B cell (primary cell): ENCODE data around the gene DYRK4. TPM values are rescaled to one million over a fixed set of nuclear protein-coding genes. Genes with fewer than 3 reads are reported as not detected.

Source experiments
- ATAC-seq: fragments of 200-7000 bp; cut with Tn5 transposase; one replicate; pipeline ENCODE4 v1.10.0; 2021; ENCODE audit warnings: low read depth, mild to moderate bottlenecking, moderate number of reproducible peaks, moderate library complexity
- CTCF ChIA-PET: fragments of 350-600 bp; sonication (Branson Sonifier 250); formaldehyde crosslinking; loops from one replicate; lab custom pipeline; 2021; ENCODE audit warnings: antibody characterized with exemption, inconsistent platforms; lab: Charles Lee
- POLR2A ChIA-PET: fragments of 350-600 bp; sonication (Branson Sonifier 250); formaldehyde crosslinking; loops from one replicate; lab custom pipeline; 2021; ENCODE audit warnings: antibody characterized with exemption; lab: Charles Lee
- DNase-seq: peaks from one replicate; pipeline ENCODE4 v3.0.0; 2013
- H2AFZ ChIP-seq: 2 replicates; pipeline ENCODE4 v1.6.1; 2012; ENCODE audit warnings: mild to moderate bottlenecking, low read depth, low read length; ENCODE audit not compliant: insufficient read depth, poor library complexity, severe bottlenecking
- H3K27ac ChIP-seq, 2 donors: 1 replicate in 1 of 2; 2 replicates in 1 of 2; pipeline ENCODE4 v1.5.1; 2012 to 2013; ENCODE audit warnings: low read length in 2 of 2, mild to moderate bottlenecking in 2 of 2, moderate library complexity in 1 of 2
- H3K27me3 ChIP-seq, 4 experiments: fragments of 200-600 bp in 1 of 4; sonication (generic) in 1 of 4; replicated peaks in 1 of 4; 1 replicate in 2 of 4; 2 replicates in 2 of 4; pipeline versions ENCODE4 v1.6.1 to v1.7.0; 2013 to 2016; ENCODE audit warnings: low read length in 3 of 4, mild to moderate bottlenecking in 2 of 4, mixed read lengths in 1 of 4, moderate library complexity in 1 of 4; ENCODE audit not compliant: insufficient read depth in 4 of 4, control insufficient read depth in 3 of 4; ENCODE audit errors: control extremely low read depth in 1 of 4
- H3K36me3 ChIP-seq, 2 experiments: replicated peaks in 1 of 2; 1 replicate in 1 of 2; 2 replicates in 1 of 2; pipeline versions ENCODE4 v1.6.1 to v1.7.1; 2013; ENCODE audit warnings: low read length in 1 of 2; ENCODE audit not compliant: insufficient read depth in 2 of 2, control insufficient read depth in 1 of 2; ENCODE audit errors: control extremely low read depth in 1 of 2, extremely low read depth in 1 of 2
- H3K4me1 ChIP-seq, 2 donors: fragments of 200-600 bp in 1 of 2; sonication (generic) in 1 of 2; 1 replicate in 1 of 2; 2 replicates in 1 of 2; pipeline versions ENCODE4 v1.5.1 to v1.6.1; 2013 to 2017; ENCODE audit warnings: low read length in 2 of 2; ENCODE audit not compliant: control insufficient read depth in 2 of 2, insufficient read depth in 2 of 2
- H3K4me2 ChIP-seq: replicated peaks from 2 replicates; pipeline ENCODE3; 2012; ENCODE audit warnings: mild to moderate bottlenecking, low read depth, low read length; ENCODE audit not compliant: poor library complexity, severe bottlenecking
- H3K4me3 ChIP-seq, 5 experiments: fragments of 200-600 bp in 1 of 5; sonication (generic) in 1 of 5; 1 replicate in 3 of 5; 2 replicates in 2 of 5; pipeline versions ENCODE4 v1.5.1 to v1.7.0; 2011 to 2016; ENCODE audit warnings: low read length in 4 of 5, mild to moderate bottlenecking in 4 of 5, low read depth in 2 of 5, control low read depth in 1 of 5, moderate library complexity in 1 of 5; ENCODE audit not compliant: insufficient read depth in 1 of 5; ENCODE audit errors: control extremely low read depth in 1 of 5, extremely low read depth in 1 of 5
- H3K79me2 ChIP-seq: fragments of 200-600 bp; sonication (generic); one replicate; pipeline ENCODE4 v1.6.0; 2016; ENCODE audit warnings: low read length; ENCODE audit not compliant: control insufficient read depth, insufficient read depth
- H3K9ac ChIP-seq: fragments of 200-600 bp; sonication (generic); 2 replicates; pipeline ENCODE4 v1.6.1; 2017; ENCODE audit warnings: mild to moderate bottlenecking, low read length, moderate library complexity
- H3K9me3 ChIP-seq, 3 donors: one replicate each; pipeline versions ENCODE4 v1.6.1 to v1.7.1; 2013; ENCODE audit warnings: low read length in 2 of 3; ENCODE audit not compliant: control insufficient read depth in 2 of 3, insufficient read depth in 1 of 3; ENCODE audit errors: control extremely low read depth in 1 of 3
- H4K20me1 ChIP-seq: 2 replicates; pipeline ENCODE4 v1.6.0; 2012; ENCODE audit warnings: mild to moderate bottlenecking, low read length; ENCODE audit not compliant: insufficient read depth, control insufficient read depth, poor library complexity, severe bottlenecking
- H3K27ac Mint-ChIP-seq: one replicate; pipeline ENCODE4 v1.8.0; 2021; ENCODE audit warnings: mixed read lengths
- H3K27me3 Mint-ChIP-seq: one replicate; pipeline ENCODE4 v1.8.0; 2021; ENCODE audit warnings: mixed read lengths
- H3K4me1 Mint-ChIP-seq: one replicate; pipeline ENCODE4 v1.8.0; 2021; ENCODE audit warnings: mixed read lengths
- H3K4me3 Mint-ChIP-seq: one replicate; pipeline ENCODE4 v1.8.0; 2021; ENCODE audit warnings: mixed read lengths
- H3K9me3 Mint-ChIP-seq: one replicate; pipeline ENCODE4 v1.8.0; 2022; ENCODE audit warnings: mixed read lengths; ENCODE audit not compliant: insufficient read depth
- EZH2 ChIP-seq: IDR thresholded peaks from 2 replicates; pipeline ENCODE4 v1.6.1; 2012; ENCODE audit warnings: borderline replicate concordance, low read depth, mild to moderate bottlenecking, moderate library complexity, low read length; ENCODE audit not compliant: insufficient read depth, poor library complexity, severe bottlenecking
- WGBS: methylation state at CpG from one replicate; pipeline ENCODE4 v1.1.5; 2013; ENCODE audit warnings: missing lambda C conversion rate; ENCODE audit not compliant: insufficient coverage; 5-methylcytosine and 5-hydroxymethylcytosine counted together
- intact Hi-C: fragments of 100-400 bp; cut with micrococcal nuclease; formaldehyde crosslinking; loops from one replicate; pipeline ENCODE4 v1.10.0; 2022
- polyA plus RNA-seq: library from polyadenylated mRNA; depleted of rRNA; stranded (reverse); fragments of >200 nt; gene quantifications from 2 replicates; pipeline ENCODE4 v1.2.3, GENCODE V29; 2012
- total RNA-seq, 2 donors: library from RNA; stranded (reverse); fragments of 120-200 nt in 1 of 2; gene quantifications; 1 replicate in 1 of 2; 2 replicates in 1 of 2; pipeline versions ENCODE4 v1.2.3 to v1.2.4, GENCODE V29; 2013 to 2022
- TF ChIP-seq, protein P1 (sequence below): fragments of 200-600 bp; IDR thresholded peaks from one replicate; pipeline ENCODE4 v1.8.0; 2022; ENCODE audit warnings: antibody characterized with exemption, mild to moderate bottlenecking

The DYRK4 gene
- total and polyA plus RNA-seq, 2 donors (not counting 1 experiment from before 2014, with no cell fraction given) = 41.3 to 63.3 TPM

DNA sequence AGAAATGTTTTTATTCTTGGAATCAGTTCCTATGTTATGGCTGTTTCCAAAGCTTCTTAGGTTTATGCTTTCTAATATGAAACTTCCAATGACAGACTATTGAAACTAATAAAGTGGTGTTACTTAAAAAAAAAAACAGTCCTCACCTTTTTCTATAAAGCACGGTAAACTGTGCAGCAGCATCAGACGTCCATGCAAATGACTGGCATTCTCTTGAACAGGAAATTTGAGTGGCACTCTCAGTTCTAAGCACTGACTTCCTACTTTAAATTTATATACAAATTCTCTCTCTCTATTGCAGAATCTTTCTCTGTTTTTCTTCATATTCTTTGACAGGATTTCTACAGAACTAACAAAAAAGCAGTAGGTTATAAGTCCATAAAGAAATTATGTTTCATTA lies 26.1 kb upstream of the DYRK4 start:
- Histone ChIP-seq H2AFZ (no peak overlapping the region), H3K4me1 (peaks cover 8 to 20% of the 10 kb centered on the region in 2 donors), H3K4me2 (no peak overlapping the region), H3K27ac (no peak overlapping the region), H3K36me3 (peaks cover 9 to 31% of the 10 kb centered on the region in 2 experiments), H3K79me2 (peaks cover 46% of the 10 kb centered on the region), H3K27me3 (no peaks in the 10 kb centered on the region), H3K4me3 (no peak overlapping the region), H3K9me3 (no peaks in the 10 kb centered on the region), H3K9ac (no peak overlapping the region), H4K20me1 (no peaks in the 10 kb centered on the region)
- Mint-ChIP-seq H3K9me3 (no peaks in the 10 kb centered on the region), H3K4me3 (no peak overlapping the region), H3K4me1 (peaks cover 35% of the 10 kb centered on the region), H3K27me3 (no peaks in the 10 kb centered on the region), H3K27ac (no peak overlapping the region)
- WGBS = 67% methylated on average over 1 of the region's 2 CpGs
- ATAC-seq = no peak
- CTCF ChIA-PET = no interaction called here
- no peak for DNase-seq
- intact Hi-C loops = no loop called here
- POLR2A ChIA-PET = no interaction called here
- no peak for TF ChIP-seq EZH2
- TF ChIP-seq, protein P1, sequence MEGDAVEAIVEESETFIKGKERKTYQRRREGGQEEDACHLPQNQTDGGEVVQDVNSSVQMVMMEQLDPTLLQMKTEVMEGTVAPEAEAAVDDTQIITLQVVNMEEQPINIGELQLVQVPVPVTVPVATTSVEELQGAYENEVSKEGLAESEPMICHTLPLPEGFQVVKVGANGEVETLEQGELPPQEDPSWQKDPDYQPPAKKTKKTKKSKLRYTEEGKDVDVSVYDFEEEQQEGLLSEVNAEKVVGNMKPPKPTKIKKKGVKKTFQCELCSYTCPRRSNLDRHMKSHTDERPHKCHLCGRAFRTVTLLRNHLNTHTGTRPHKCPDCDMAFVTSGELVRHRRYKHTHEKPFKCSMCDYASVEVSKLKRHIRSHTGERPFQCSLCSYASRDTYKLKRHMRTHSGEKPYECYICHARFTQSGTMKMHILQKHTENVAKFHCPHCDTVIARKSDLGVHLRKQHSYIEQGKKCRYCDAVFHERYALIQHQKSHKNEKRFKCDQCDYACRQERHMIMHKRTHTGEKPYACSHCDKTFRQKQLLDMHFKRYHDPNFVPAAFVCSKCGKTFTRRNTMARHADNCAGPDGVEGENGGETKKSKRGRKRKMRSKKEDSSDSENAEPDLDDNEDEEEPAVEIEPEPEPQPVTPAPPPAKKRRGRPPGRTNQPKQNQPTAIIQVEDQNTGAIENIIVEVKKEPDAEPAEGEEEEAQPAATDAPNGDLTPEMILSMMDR = no peak

DNA sequence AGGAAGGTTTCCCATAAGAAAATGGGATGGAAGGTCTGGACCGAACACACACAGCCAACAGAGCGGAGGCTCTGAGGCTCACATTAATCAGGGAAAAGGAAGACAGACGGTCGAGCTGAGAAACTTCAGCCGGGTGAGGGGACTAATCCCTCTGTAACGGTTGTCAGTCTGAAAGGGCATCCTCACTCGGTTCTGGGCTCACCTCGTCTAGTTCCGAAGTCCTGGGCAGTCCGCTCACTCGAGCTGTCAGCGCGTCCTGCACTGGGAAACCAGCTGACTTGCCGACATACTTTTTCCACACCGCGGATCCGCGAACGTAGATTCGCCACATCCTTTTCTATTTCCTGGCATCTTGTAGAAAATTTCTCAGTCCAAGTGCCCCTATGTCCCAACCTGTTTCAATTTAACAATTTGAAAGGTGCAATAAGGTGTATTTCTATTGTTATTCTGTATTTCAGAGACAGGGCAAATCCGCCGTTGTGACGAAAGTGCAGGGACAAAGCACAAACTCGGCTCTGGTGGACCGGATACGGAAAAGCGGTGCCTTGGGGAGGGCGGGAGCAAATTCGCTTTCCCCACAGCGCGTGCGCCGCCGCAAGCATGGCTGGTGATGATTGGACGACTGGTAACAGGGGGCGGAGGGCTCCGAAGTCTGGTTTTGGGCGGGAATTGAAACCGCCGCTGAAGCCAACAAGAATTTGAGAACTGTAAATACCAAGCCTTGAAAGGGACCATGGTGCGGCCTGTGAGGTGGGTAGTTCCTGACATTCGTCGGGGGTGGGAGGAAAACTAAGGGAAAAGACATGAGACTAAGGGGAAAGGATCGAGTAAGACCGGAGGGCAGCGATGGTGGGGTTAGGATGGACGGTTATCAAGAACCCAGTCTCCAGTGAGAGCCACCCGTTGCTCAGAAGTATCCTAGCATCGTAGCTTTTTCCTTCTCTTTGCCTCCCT lies 23.5 kb upstream of the DYRK4 start, which contains the start of gene RAD51AP1:
Gene RAD51AP1 (plus strand): TSS at position 684 of the 954 bp plus-strand sequence. CDS start 50 bp downstream, at position 734.
- Mint-ChIP-seq H3K4me3 (peak within 1 kb of the TSS; percentile 95), H3K27me3 (no peaks in the 10 kb centered on the region), H3K27ac (peak within 1 kb of the TSS; percentile 97), H3K4me1 (peaks cover 35% of the 10 kb centered on the region), H3K9me3 (no peaks in the 10 kb centered on the region)
- H3K4me1 ChIP-seq = peaks cover 8 to 20% of the 10 kb centered on the region in 2 donors
- under 1% methylated on average over 43 of the region's 49 CpGs for WGBS
- DNase-seq = peak; percentile 98
- ChIA-PET CTCF (interaction anchor here (0.8 to 1.0 kb wide), 2 partner anchors 26 to 64 kb away, joined by 3 to 5 read pairs; no protein-coding TSS in a partner anchor), POLR2A (interaction anchor here (0.6 to 0.8 kb wide), 2 partner anchors 26 to 67 kb away, joined by 3 to 9 read pairs; no protein-coding TSS in a partner anchor)
- intact Hi-C loops = loop anchor here (1.0 kb wide), 5 partner anchors 27 to 665 kb away; partner anchors contain the start of genes PARP11 and TIGAR
- H3K9me3 ChIP-seq = no peaks in the 10 kb centered on the region
- H3K79me2 ChIP-seq = peaks cover 46% of the 10 kb centered on the region
- ATAC-seq = peak; percentile 98
- H2AFZ ChIP-seq = peak within 1 kb of the TSS; percentile 94
- H3K4me2 ChIP-seq = peak within 1 kb of the TSS; percentile 88
- TF ChIP-seq, protein P1 = no peak
- no peak for TF ChIP-seq EZH2
- no peaks in the 10 kb centered on the region for H4K20me1 ChIP-seq
- H3K4me3 ChIP-seq = peak within 1 kb of the TSS; percentile 92 to 100 (median 99)
- peak within 1 kb of the TSS; percentile 88 for H3K9ac ChIP-seq
- peaks cover 5 to 12% of the 10 kb centered on the region in 2 experiments for H3K36me3 ChIP-seq
- H3K27ac ChIP-seq = peak within 1 kb of the TSS; percentile 94 to 99
- no peaks in the 10 kb centered on the region for H3K27me3 ChIP-seq
